CD14-positive monocyte (primary cell): Measurements from ENCODE around the gene MYCBP. TPM values are rescaled to one million over a fixed set of nuclear protein-coding genes. Genes with fewer than 3 reads are reported as not detected.

ENCODE experiments used
- DNase-seq, 3 donors: peaks; one replicate each; pipeline ENCODE4 v3.0.0-alpha.2; 2011 to 2022
- H2AFZ ChIP-seq: 2 replicates; pipeline ENCODE4 v1.6.0; 2012; ENCODE audit warnings: mild to moderate bottlenecking, low read depth, low read length, inconsistent platforms; ENCODE audit not compliant: insufficient read depth, poor library complexity, severe bottlenecking
- H3K27ac ChIP-seq, 2 donors: 1 replicate in 1 of 2; 2 replicates in 1 of 2; pipeline ENCODE4 v1.5.1; 2012 to 2013; ENCODE audit warnings: low read length in 2 of 2, control low read depth in 1 of 2, inconsistent platforms in 1 of 2, low read depth in 1 of 2, mild to moderate bottlenecking in 1 of 2
- H3K27me3 ChIP-seq, 2 donors: one replicate each; pipeline versions ENCODE4 v1.6.0 to v1.6.1; 2011 to 2013; ENCODE audit warnings: low read length in 2 of 2; ENCODE audit not compliant: control insufficient read depth in 2 of 2, insufficient read depth in 2 of 2
- H3K36me3 ChIP-seq, 2 donors: replicated peaks in 1 of 2; 1 replicate in 1 of 2; 2 replicates in 1 of 2; pipeline versions ENCODE4 v1.5.1 to v1.6.1; 2012 to 2013; ENCODE audit warnings: low read length in 2 of 2, control low read depth in 1 of 2, inconsistent platforms in 1 of 2, mild to moderate bottlenecking in 1 of 2; ENCODE audit not compliant: insufficient read depth in 2 of 2, control insufficient read depth in 1 of 2
- H3K4me1 ChIP-seq, 2 donors: 1 replicate in 1 of 2; 2 replicates in 1 of 2; pipeline versions ENCODE4 v1.5.1 to v1.6.1; 2012 to 2013; ENCODE audit warnings: low read length in 2 of 2, control low read depth in 1 of 2, inconsistent platforms in 1 of 2, mild to moderate bottlenecking in 1 of 2, moderate library complexity in 1 of 2; ENCODE audit not compliant: insufficient read depth in 2 of 2, control insufficient read depth in 1 of 2
- H3K4me2 ChIP-seq: replicated peaks from 2 replicates; pipeline ENCODE3; 2012; ENCODE audit warnings: low read length, moderate library complexity, mild to moderate bottlenecking; ENCODE audit not compliant: poor library complexity, severe bottlenecking; ENCODE audit errors: extremely low read depth
- H3K4me3 ChIP-seq, 3 experiments: fragments of 200-600 bp in 1 of 3; sonication (generic) in 1 of 3; replicated peaks in 1 of 3; 1 replicate in 2 of 3; 2 replicates in 1 of 3; pipeline ENCODE4 v1.5.1; 2011 to 2013; ENCODE audit warnings: low read length in 3 of 3, mild to moderate bottlenecking in 3 of 3, control low read depth in 2 of 3, low read depth in 2 of 3, inconsistent platforms in 1 of 3, moderate library complexity in 1 of 3
- H3K79me2 ChIP-seq: 2 replicates; pipeline ENCODE4 v1.6.0; 2012; ENCODE audit warnings: mild to moderate bottlenecking, control low read depth, inconsistent platforms, low read length, moderate library complexity; ENCODE audit not compliant: insufficient read depth
- H3K9ac ChIP-seq: 2 replicates; pipeline ENCODE4 v1.6.0; 2017; ENCODE audit warnings: low read length, mild to moderate bottlenecking; ENCODE audit not compliant: insufficient read depth, poor library complexity, severe bottlenecking
- H3K9me3 ChIP-seq, 2 donors: replicated peaks in 1 of 2; 1 replicate in 1 of 2; 2 replicates in 1 of 2; pipeline versions ENCODE4 v1.5.1 to v1.6.1; 2012 to 2013; ENCODE audit warnings: low read length in 2 of 2, control low read depth in 1 of 2; ENCODE audit not compliant: control insufficient read depth in 1 of 2, insufficient read depth in 1 of 2
- H4K20me1 ChIP-seq: 2 replicates; pipeline ENCODE4 v1.6.0; 2012; ENCODE audit warnings: mild to moderate bottlenecking, low read length, control low read depth, moderate library complexity; ENCODE audit not compliant: insufficient read depth
- H3K27ac Mint-ChIP-seq, 7 donors: one replicate each; pipeline ENCODE4 v1.8.0; 2020; ENCODE audit warnings: mild to moderate bottlenecking in 7 of 7, mixed read lengths in 7 of 7, moderate library complexity in 6 of 7, inconsistent platforms in 2 of 7
- H3K27me3 Mint-ChIP-seq, 3 donors: one replicate each; pipeline ENCODE4 v1.8.0; 2021 to 2022; ENCODE audit warnings: low read depth in 3 of 3, mild to moderate bottlenecking in 3 of 3, mixed read lengths in 3 of 3, moderate library complexity in 3 of 3, inconsistent platforms in 1 of 3
- H3K36me3 Mint-ChIP-seq, 2 donors: one replicate each; pipeline ENCODE4 v1.8.0; 2020; ENCODE audit warnings: mixed read lengths in 2 of 2, inconsistent platforms in 1 of 2, mild to moderate bottlenecking in 1 of 2
- H3K4me1 Mint-ChIP-seq: one replicate; pipeline ENCODE4 v1.8.0; 2020; ENCODE audit warnings: mild to moderate bottlenecking, mixed read lengths
- H3K4me3 Mint-ChIP-seq, 2 donors: one replicate each; pipeline ENCODE4 v1.8.0; 2020; ENCODE audit warnings: mild to moderate bottlenecking in 2 of 2, mixed read lengths in 2 of 2, moderate library complexity in 1 of 2
- H3K9me3 Mint-ChIP-seq, 7 donors: one replicate each; pipeline ENCODE4 v1.8.0; 2020 to 2022; ENCODE audit warnings: mixed read lengths in 7 of 7, mild to moderate bottlenecking in 6 of 7, moderate library complexity in 6 of 7, inconsistent platforms in 2 of 7
- CTCF ChIP-seq: fragments of 200-600 bp; IDR thresholded peaks from one replicate; pipeline ENCODE4 v1.8.0; 2022; ENCODE audit warnings: antibody characterized with exemption, mild to moderate bottlenecking
- WGBS: methylation state at CpG from one replicate; pipeline ENCODE4 v1.1.5; 2013; ENCODE audit warnings: missing lambda C conversion rate; ENCODE audit not compliant: insufficient coverage; 5-methylcytosine and 5-hydroxymethylcytosine counted together
- intact Hi-C, 2 donors: fragments of 100-400 bp; cut with micrococcal nuclease; formaldehyde crosslinking; loops; one replicate each; pipeline versions ENCODE4 v1.15.0 to v1.15.1; 2023
- polyA plus RNA-seq, 3 donors: library from polyadenylated mRNA; depleted of rRNA in 1 of 3; unstranded in 2 of 3; stranded (reverse) in 1 of 3; fragments of 300-500 nt in 2 of 3; fragments of >200 nt in 1 of 3; fragmentation: Illumina TruSeq in 2 of 3; gene quantifications; 1 replicate in 2 of 3; 2 replicates in 1 of 3; pipeline ENCODE4 v1.2.3, GENCODE V29; 2012 to 2021

The MYCBP gene
- polyA plus RNA-seq, 3 donors = 9.3 to 92.3 (median 77.2) TPM

- Histone ChIP-seq H3K36me3 (no peaks in the 10 kb centered on the region), H4K20me1 (no peaks in the 10 kb centered on the region), H3K4me3 (no peak overlapping the region), H2AFZ (no peak overlapping the region), H3K4me1 (peaks cover 0 to 6% of the 10 kb centered on the region in 2 donors), H3K4me2 (no peak overlapping the region), H3K27me3 (no peaks in the 10 kb centered on the region), H3K9ac (no peak overlapping the region), H3K79me2 (no peaks in the 10 kb centered on the region), H3K9me3 (no peaks in the 10 kb centered on the region), H3K27ac (no peak overlapping the region)
- no peak for TF ChIP-seq CTCF
- 63% methylated on average over 2 of the region's 2 CpGs for WGBS
- Mint-ChIP-seq H3K36me3 (no peaks in the 10 kb centered on the region), H3K4me3 (no peak overlapping the region), H3K4me1 (peaks cover 12% of the 10 kb centered on the region), H3K9me3 (no peaks in the 10 kb centered on the region), H3K27ac (no peak overlapping the region), H3K27me3 (peaks cover 0 to 2% (median 0%) of the 10 kb centered on the region in 3 donors)
- DNase-seq = no peak
- intact Hi-C loops = no loop called here
Measured at GRCh38 chr1:38827318-38827717, 45.8 kb downstream of the MYCBP start.

- Histone ChIP-seq H3K9ac (no peak overlapping the region), H2AFZ (no peak overlapping the region), H3K36me3 (no peaks in the 10 kb centered on the region), H3K4me2 (no peak overlapping the region), H3K27me3 (no peaks in the 10 kb centered on the region), H3K4me1 (peaks cover 0 to 6% of the 10 kb centered on the region in 2 donors), H3K4me3 (no peak overlapping the region), H4K20me1 (no peaks in the 10 kb centered on the region), H3K9me3 (no peaks in the 10 kb centered on the region), H3K27ac (no peak overlapping the region), H3K79me2 (no peaks in the 10 kb centered on the region)
- no peaks in the 10 kb centered on the region for H3K36me3 Mint-ChIP-seq
- peaks cover 12% of the 10 kb centered on the region for H3K4me1 Mint-ChIP-seq
- no peak for DNase-seq
- no peak overlapping the region for H3K27ac Mint-ChIP-seq
- no peaks in the 10 kb centered on the region for H3K9me3 Mint-ChIP-seq
- no peak for TF ChIP-seq CTCF
- no peak overlapping the region for H3K4me3 Mint-ChIP-seq
- intact Hi-C loops = no loop called here
- peaks cover 0 to 2% (median 0%) of the 10 kb centered on the region in 3 donors for H3K27me3 Mint-ChIP-seq
Measured at GRCh38 chr1:38826886-38827285, 46.3 kb downstream of the MYCBP start.
